Stimulated activated CD8-positive, alpha-beta memory T cell treated with anti-CD3 and anti-CD28 coated beads, Interleukin-7, amount 100 ng/mL, for 48 hours (primary cell): ENCODE data around the gene ERN1.

Experiments
- DNase-seq, 2 donors: peaks; one replicate each; pipeline ENCODE4 v3.0.0-alpha.2; 2020; ENCODE audit warnings: low read depth in 1 of 2; ENCODE audit errors: extremely low read depth in 1 of 2

Gene ERN1

GRCh38 chr17:64087252-64088005, 42.5 kb downstream of the ERN1 start:
- no peak for DNase-seq

- DNase-seq, result no peak
These were observed 44.3 kb downstream of the ERN1 start for GRCh38 chr17:64085650-64086005.

GRCh38 chr17:64084940-64085649, 44.8 kb downstream of the ERN1 start:
- no peak for DNase-seq

- no peak for DNase-seq
These were observed 45.6 kb downstream of the ERN1 start for GRCh38 chr17:64084086-64084939.

- no peak for DNase-seq
These were observed 46.3 kb downstream of the ERN1 start for GRCh38 chr17:64083563-64084085.

GRCh38 chr17:64083093-64083492, 46.9 kb downstream of the ERN1 start:
- DNase-seq, result no peak

GRCh38 chr17:64081802-64082799, 47.8 kb downstream of the ERN1 start:
- no peak for DNase-seq

GRCh38 chr17:64080174-64080618, 49.7 kb downstream of the ERN1 start:
- DNase-seq, result no peak

- no peak for DNase-seq
These were observed 52.6 kb downstream of the ERN1 start for GRCh38 chr17:64077379-64077778.

- DNase-seq, result no peak
These were observed 54.0 kb downstream of the ERN1 start for GRCh38 chr17:64075913-64076312.

- no peak for DNase-seq
These were observed 55.1 kb downstream of the ERN1 start for GRCh38 chr17:64074704-64075426.

GRCh38 chr17:64073771-64074703, 55.9 kb downstream of the ERN1 start:
- DNase-seq, result no peak

- no peak for DNase-seq
These were observed 58.8 kb downstream of the ERN1 start for GRCh38 chr17:64071111-64071510.

- no peak for DNase-seq
These were observed 59.7 kb downstream of the ERN1 start for GRCh38 chr17:64070213-64070612.

- DNase-seq, result no peak
These were observed 60.8 kb downstream of the ERN1 start for GRCh38 chr17:64069143-64069542.

- no peak for DNase-seq
These were observed 62.3 kb downstream of the ERN1 start for GRCh38 chr17:64067657-64068056.

- no peak for DNase-seq
These were observed 63.2 kb downstream of the ERN1 start for GRCh38 chr17:64066716-64067115.

GRCh38 chr17:64065161-64065560, 64.8 kb downstream of the ERN1 start:
- DNase-seq, result no peak
